ENCODE results near the gene GTPBP1.

GTPBP1 gene

DNA sequence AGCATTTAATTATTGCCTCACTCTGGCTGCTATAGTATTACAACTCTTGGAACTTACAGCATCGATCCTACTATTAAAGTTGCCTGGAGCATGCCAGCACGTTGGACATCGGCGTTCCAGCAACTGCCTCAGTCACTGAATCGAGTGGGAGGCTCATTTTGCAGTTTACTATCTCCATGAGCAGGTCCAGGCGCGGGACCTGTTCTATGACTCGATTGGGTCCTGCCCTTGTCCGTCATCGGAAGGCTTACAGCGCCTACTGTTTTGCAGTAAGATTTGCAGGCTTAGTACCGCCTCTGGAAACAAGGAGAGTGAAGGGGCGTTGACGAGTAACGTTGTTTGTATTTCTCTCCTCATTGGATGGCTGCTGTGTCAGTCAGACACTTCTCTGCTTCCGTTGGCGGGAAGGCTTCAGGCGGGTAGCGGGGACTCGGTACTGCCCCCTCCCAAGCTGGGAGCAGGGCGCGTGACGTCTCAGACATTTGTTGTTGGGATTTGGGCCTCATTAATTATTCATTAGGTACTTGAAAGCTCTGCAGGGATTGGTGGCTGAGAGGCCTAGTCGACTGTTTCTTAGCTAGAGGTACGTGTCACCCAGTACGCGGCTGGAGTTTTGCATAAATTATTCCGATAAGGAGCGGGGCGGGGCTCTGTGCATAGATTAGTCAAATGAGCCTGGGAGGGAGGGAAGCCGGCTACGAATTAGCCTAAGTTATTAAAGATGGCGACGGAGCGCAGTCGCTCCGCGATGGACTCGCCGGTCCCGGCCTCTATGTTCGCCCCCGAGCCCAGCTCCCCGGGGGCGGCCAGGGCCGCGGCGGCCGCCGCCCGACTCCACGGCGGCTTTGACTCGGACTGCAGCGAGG, at the start of gene GTPBP1:
TSS of gene GTPBP1 (plus strand) at position 710 of the 866 bp plus-strand sequence. CDS start at position 722, 12 bp downstream.
- peak; percentile 100 for DNase-seq

DNA sequence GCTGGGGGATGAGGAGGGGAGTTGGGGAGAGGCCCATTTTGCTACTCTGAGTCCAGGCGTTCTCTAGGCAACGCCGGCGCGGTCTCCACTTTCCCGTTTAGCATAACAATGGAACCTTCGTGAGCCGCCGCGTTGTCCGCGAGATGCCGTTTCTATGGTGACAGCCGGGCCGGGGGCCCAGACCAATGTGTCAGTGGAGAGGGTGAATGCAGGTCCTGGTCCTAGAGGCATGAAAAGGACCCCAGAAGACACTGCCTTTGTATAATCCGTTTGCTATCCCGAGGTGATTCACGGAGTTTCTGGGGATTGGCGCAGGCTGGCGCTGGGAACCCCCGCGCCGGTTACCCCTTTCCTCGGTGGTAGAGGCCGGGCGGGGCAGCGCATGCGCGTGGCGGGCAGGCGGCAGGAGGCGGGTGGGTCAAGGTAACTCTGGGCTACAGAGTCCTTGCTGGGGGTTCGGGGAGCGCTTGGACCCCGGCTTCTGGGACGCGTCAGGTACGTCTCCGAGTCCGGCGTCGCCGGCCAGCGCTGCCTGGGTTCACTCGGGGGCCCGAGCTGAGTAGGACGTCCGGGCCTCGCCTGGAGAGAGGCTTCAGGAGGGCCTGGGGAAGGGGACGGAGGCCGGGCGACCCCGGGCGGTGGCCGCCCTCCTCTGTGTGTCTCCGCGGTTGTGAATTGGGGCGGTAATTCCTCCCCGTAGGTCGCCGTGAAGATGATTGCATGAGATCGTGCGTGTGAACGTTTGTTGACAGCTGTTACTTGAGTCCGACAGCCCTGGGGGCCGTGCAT, 49.3 kb upstream of the GTPBP1 start, which contains the start of the genes CBY1 and FAM227A:
TSS of gene CBY1 (plus strand) at position 383 of the 789 bp plus-strand sequence. CDS start 11,417 bp downstream, outside the sequence.
TSS of gene FAM227A (minus strand) at position 137 of the 789 bp plus-strand sequence. CDS start 6,224 bp downstream, outside the sequence.
- DNase-seq = peak; percentile 46

DNA sequence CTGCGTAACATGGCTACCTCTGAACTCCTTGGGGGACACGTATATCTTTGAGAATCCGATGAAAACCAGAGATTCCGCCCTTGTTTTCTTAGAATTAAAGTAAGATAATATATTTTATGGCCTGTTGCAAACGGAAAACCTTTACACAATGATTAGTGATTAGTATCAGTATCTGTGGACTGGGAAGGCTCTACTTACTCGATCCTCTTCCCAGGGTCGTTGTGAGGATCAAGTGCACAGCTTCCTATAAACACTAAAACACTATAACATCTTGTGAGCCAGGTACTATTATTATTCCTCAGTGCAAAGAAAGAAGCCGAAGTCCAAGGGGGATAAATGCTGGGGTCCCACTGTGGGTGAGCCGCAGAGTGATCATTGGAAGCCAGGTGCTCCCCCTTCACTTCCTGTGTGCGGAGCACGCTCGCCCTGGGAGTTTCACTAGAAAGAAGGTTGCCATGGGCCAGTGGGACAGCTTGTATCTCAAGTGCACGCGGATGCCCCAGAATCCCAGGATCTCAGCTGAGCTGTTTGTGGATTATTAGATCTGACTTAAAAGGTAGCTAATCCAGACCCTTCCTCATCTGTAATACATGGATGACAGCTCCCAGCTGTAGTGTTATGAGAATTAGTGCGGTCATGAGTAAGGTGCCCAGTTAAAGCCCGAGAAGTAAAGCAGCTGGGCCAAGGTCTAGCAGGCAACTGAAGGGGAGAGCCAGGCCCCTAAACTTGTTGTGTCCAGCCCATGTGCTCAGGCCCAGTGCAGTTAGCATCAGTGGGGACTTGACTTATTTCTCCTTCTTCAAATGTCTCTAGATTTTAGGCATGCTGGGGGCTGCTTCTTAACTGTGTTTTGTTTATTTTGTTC, 48.5 kb upstream of the GTPBP1 start:
- peak; percentile 42 for DNase-seq

DNA sequence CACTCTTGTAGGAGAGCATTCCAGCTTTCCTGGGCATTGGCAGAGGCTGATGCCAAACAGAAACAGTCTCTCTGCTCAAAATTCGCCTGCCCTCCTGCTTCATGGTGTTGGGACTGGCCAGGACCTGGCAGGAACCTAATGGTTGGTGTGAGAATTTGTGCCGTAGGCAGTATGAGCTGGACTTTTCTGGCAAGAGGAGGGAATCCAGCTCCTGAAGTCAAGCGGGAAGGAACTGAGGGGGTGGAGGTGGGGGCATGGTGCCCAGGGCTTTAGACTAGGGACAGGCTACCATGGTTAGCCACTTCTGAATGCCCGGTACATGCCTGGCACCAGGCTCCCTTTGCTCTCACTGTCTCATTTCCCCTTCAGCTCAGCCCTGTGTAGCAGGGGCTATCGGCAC, 30.9 kb upstream of the GTPBP1 start:
- no peak for DNase-seq

DNA sequence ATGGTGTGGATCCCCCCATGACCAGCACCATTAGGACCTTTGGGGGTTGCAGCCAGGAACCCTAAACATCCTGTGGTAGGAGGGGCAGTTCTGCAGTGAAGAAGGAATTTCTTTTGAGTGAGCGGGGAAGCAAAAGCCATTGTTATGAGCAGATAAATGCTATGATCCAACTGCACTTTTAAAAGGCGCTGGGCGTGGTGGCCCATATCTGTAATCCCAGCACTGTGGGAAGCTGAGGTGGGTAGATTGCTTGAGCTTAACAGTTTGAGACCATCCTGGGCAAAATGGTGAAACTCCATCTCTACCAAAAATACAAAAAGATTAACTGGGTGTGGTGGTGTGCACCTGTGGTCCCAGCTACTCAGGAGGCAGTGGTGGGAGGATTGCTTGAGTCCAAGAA, 29.9 kb upstream of the GTPBP1 start:
- DNase-seq = no peak

DNA sequence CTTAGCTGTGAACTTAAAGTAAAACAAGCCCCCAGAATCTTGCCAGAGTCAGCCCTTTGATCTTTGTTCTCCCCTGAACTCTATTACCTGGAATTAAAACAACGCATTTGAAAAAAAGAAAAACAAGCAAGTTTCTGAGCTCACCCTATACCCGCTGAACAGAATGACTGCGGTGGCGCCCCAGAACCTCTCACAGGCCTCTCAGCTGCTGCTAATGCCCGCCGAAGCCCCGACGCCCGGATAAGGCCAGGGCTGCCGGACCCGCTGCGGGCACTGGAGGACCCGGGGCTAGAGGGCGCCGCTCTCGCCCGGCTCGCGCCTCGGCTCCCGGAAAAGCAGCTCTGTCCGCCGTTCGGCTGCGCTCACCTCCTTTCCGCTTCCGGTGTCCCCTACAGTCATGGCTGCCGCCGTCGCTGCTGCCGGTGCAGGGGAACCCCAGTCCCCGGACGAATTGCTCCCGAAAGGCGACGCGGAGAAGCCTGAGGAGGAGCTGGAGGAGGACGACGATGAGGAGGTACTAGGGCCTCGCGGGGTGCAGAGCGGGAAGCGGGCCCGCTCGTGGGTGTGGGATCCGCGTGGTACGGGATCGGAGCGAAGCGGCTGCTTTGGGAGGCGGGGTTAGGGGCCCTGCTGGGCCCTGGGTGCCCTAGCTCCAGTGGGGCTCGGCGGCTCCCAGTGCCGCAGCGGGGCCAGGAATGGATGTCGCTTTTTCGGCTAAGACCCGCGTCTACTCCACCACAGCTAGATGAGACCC, 24.0 kb upstream of the GTPBP1 start, which contains the start of gene TOMM22:
TSS of gene TOMM22 (plus strand) at position 376 of the 754 bp plus-strand sequence. CDS start at position 398, 22 bp downstream.
- peak; percentile 54 for DNase-seq

DNA sequence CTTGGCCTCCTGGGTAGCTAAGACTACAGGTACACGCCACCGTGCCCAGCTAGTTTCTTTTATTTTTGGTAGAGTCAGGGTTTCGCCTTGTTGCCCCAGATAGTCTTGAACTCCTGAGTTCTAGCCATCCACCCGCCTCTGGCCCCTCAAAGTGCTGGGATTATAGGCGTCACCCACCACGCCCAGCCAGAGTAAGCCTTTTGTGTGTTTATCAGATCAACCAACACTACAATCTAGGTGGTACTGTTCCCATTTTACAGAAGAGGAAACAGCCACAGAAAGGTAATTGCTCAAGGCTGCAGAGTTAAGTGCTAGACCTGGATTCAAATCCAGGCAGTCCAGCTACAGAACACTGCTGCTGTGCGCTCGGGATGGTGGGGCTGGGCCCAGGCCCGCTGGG, 20.8 kb upstream of the GTPBP1 start:
- DNase-seq = no peak

DNA sequence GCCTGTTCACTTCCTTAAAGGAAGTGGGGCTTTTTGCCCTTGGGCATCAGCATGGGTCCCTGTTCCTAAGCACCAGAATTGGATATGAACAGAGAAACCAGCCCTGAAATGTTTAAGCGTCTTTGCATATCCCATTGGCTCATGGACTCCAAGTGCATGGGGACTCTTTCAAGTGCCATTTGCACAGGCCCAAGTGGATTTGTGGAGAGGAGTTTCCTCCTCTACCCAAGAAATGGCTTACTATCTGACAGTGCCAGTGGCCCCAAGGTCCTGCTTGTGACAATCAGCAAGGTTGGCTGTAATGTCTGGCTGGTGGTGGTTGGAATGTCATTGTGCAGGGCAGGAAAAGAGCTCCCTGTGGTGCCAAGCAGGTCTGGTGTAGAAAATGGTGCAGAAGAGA, 20.0 kb upstream of the GTPBP1 start:
- DNase-seq = no peak

DNA sequence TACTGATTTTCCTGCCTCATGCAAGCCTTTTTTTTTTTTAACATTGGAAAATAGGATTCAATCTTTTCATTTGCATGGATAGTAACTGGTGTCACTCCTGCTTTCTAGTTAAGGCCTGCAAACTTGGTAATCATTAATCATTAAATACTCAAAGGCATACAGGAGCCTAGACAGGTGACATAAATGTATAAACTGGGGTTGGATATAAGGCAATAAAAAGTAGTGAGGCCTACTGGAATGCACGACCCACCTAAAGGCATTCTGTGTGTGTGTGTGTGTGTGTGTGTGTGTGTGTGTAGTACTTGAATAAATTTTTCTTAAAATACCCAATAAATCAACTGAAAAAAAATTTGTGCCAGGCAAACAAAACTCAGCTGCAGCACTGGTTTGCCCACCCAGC, 16.1 kb upstream of the GTPBP1 start:
- no peak for DNase-seq

DNA sequence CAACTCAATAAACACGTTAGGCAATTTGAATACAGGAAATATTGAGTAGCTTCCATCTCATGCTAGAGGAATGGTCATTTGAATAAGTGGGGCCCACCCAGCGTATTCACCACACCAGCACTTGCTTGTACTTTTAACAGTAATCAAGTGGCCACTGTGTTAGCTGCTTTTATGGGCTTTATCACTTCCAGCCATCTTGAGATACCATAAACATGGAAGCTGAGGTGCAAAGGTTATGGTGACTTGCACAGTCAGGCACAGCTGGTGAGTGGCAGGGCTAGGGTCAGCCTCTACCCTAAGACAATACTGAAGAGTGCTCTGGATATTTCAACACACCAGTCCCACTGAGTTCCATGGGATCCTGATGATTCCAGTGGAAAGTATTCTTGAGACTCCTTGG, 11.7 kb upstream of the GTPBP1 start:
- no peak for DNase-seq

DNA sequence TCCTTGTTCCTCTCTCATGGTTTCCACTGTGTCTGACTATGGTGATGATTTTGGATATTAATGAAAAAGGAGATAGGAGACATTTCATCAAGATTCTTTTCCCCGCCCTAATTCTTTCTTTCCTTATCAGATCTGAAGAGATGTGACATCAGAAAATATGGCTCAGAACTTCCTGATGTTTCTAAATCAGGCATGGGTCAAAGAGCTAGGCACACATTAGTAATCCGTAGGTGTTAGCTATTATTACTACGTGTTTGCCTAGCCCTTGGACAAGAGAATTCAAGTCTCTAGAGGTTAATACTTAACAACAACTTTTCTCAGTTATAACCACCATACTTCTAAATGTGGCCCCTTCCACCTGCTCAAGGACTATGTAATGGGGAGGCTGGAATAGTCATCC, 10.8 kb upstream of the GTPBP1 start:
- no peak for DNase-seq

DNA sequence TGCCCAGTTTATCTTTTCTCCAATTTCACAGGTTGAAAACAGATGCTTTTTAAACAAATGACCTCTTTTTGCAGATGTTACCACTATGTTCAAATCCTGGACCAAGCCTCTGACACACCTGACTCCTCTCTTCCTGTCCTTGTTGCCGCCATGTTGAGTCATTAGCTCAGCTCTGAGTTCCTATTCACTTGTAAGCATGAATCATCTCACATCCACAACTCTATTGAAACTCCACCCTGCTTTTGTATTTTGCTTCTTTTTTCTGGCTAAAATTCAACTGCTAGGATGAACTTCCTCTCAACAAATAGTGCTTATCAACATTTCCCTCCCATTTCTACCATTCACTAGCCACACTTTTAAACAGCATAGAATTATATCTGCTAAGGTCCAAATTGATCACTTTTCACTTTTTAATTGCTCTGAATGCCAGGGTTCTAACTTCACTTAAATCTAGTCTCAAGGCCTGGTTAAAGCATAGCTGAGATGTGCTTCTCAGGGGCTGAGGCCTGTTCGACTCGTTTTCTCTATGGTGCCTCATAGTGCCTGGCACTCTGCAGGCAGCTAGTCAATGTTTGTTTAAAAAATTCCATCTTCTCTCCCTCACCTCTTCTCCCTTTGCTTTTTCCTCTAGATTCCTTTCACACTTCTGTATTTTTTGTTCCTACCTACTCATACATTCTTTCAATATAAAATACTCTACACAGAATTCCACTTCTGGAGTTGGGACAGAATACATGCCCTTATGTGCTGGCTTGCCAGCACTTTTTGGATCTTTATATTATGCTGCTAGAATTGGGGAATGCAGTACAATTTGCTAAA, 8.9 kb upstream of the GTPBP1 start:
- DNase-seq = no peak

DNA sequence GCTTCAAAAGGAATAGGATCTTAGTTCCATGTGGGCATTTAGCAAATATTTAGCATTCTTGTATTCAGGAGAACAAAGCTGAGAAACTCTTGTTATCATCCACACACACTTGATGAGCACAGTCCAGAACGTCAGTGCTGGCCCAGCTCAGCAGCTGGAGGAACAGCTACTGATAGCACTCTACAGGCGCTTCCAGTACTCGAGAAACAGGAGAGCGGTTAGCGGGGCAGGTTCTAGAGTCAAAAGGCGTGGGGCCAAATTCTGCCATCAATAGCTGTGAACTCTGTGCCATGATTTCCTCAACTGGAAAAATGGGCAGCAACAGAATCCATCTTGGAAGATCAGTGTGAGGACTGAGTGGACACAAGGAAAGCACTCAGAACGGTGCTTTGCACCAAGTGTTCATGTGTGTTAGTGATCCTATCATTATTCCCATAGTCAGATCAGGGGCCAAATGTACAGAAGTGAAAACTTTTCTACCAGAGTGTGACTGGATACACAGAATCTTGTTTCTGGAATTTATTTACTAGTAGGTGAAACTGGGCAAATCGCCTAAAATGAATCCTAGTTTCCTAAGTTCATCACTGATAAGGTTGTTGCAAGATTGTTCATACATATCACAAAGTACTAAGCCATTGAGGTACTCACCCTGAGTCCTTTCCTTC, 8.2 kb upstream of the GTPBP1 start:
- DNase-seq = no peak

DNA sequence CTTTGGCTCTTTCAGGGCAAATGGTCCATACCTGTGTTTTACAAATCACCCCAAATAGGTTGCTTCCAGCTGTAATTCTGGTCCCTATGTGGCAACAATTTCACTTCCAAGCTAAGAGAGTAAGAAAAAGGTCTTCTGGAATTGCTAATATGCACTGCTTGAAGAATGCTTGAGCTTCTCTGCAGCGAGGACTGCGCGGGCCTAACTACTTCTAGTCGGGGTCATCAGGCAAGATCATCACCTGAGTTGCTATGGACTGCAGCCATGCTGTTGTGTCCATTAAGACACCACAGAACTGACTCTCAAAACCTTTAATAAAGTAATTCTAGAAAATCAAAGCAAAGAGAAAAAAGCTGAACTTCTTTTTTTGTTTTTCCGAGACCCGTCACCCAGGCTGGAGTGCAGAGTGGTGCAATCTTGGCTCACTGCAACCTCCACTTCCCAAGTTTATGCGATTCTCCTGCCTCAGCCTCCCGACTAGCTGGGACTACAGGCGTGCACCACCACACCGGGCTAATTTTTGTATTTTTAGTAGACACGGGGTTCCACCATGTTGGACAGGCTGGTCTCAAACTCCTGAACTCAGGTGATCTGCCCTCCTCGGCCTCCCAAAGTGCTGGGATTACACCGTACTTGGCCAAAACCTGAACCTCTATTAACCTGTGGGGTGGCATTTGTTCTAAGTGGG, 7.2 kb upstream of the GTPBP1 start:
- DNase-seq = no peak

DNA sequence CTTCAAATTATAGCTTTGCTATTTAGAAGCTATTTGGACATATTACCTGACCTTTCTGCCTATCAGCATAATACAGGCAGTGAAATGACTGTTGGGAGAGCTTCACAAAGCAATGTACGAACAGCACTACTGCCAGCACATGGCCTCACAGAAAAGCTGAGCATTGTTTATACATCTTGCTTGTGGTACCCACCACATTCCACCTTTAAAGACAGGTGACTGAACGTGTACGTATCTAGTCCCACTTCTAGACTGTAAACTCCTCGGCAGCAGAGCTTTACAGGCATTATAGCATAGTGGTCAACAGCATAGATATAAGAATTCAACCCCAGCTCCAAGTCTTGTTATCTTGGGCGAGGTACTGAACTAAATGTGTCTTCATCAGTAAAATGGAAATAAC, 6.6 kb upstream of the GTPBP1 start:
- DNase-seq = no peak

DNA sequence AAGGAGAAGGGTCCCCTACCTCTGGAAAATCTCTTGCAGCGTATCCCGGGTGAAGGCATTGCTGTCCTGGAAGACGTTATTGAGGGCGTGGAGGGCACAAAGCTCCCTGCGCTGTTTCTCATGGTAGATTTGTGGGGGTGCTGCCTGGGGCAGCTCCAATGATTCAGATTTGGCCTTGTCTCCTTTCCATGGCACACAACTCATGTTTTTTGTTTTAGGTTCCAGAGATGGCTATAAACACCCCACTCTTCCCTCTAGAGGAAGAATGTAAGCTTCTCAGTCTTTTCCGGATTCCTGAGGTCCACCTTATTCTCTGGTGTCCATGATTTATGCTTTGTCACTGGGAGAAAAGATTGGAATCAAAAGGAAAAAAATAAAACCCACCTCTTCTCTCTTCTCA, 6.0 kb upstream of the GTPBP1 start:
- no peak for DNase-seq

DNA sequence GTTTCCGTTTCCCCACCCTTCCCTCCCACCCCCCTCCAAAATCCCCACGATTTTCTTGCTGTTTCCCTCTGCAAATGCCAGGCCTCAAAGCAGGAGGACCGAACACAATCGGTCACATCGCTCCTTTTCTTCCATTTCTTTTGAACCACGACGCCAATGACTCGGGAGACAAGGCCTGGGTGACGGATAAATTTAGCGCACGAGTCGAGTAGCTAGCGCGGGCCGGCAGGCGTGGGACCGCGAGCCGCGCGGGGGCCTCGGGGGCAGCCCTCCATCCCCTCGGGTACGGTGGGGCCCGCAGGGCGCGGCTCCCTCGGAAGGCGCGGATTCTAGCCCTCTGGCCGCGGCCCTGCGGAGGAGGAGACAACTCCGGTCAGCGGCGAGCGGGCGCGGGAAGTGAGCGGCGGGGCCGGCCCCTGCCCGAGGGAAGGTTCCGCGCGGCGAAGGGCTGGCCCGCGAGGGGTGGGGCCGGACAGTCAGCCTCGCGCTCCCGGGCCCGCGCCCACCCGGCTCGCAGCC, 5.4 kb upstream of the GTPBP1 start:
- no peak for DNase-seq

DNA sequence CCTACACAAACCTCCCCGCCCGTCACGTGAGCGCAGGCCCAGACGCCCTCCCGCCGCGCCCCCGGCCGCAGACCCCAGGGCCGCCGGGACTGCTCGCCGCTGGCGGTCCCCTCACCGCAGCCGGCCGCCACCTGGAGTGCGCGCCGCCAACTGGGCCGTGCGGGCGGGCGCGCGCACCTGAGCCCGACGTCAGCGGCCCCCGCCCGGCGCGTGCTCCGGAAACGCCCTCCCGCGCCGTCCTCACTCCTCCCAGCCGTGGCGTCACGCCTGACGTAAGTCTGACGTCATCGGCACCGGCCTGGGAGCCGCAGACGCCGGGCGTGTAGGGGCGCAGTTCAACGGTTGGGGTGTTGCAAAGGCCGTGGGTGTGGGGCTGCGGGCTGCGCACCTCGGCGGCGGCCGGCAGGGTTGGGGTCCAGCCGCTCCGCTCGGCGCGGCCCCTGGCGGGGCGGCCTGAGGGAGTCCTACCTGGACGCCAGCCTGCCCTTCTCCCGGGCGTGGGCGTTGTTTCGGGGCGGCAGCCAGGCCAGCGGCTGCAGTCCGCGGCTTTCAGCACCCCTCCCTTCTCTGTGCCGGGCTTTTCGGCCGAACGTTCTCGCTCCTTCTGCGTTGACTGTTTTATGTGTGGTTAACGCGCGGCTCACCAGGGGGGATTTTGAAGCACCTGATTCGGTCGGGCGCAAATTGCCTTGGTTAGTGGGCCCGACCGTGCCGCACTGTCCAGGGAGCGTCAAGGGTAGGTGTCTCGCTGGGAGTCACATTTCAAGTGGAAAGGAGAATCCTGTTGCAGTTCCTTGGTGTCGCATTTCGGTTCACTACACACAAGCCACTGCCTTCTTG, 4.7 kb upstream of the GTPBP1 start, which contains the start of gene JOSD1:
TSS of gene JOSD1 (minus strand) at position 155 of the 840 bp plus-strand sequence. CDS start 956 bp downstream, outside the sequence.
- DNase-seq = peak; percentile 53
